Measurements from ENCODE around the gene VPS16.
"Not testable (repeated sequence)": the region's sequence is repeated elsewhere in the genome, so short reads cannot be mapped to it uniquely, and the experiment has no call there.

VPS16 gene

DNA sequence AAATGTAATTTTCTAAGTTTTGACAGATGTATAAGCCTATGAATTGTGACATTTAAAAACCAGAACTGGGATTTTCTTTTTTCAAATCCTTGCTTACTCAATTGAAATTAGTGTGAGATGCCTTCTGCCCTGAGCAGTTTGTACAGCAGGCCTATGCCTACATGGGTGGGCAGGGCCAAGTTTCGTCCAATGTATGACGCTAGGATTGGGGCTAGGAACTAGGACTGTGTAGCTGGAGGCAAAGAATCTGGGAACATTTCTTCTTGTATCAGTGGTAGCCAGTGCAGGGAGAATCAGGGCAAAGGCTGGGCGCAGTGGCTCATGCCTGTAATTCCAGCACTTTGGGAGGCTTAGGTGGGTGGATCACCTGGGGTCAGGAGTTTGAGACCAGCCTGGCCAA lies 28.8 kb downstream of the VPS16 start:
- DNase-seq (ENCODE audit: low read depth in 3 of 3), result no peak

DNA sequence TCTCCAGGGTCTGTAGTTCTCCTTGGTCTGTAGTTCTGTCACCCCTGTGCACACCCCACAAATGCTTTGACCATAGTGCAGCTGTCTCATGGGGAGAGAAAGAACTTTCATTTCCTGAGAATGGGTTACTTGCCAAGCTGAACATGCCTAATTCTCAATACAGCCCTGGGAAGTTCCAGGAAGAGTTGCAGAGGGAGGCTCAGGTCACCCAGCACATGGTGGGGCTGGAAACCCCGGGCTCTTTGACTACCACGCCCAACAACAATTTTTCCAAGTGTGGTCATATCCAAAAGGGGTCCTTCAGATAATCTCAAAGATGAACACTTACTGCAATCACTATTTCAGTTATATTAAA lies 30.5 kb downstream of the VPS16 start:
- no peak for DNase-seq (ENCODE audit: low read depth in 3 of 3)

DNA sequence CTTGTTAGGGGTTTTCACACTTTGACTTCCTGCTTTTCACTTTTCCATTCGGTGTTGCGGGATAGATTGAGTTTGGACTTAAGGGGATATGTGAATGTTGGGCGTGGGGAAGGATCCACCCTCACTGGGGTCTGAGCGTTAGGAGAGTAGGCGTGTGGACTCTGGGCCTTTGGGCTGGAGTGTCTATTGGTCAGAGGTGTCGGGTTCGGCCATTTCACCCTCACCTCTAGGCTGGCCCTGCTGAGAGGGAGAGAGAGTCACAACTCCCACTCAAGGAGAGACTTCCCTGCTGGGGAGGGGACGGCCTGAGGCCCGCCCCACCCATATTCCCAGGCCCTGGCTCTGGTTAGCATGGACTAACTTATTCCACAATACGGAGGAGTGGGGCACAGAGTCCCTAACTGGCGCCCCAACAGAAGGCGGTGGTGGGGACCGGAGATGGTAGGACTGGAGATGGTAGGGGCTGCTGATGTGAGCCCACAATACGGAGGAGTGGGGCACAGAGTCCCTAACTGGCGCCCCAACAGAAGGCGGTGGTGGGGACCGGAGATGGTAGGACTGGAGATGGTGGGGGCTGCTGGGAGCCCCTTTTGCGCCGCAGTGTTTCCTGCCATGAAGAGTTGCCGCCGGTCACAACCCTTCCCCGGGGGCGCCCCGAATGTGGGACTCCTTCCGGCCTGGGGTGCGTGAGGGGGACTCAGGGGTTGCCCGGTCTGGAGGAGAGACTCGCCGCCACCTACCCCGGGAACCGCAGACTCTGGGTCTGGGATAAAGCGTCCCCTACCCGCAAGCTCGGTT lies 31.3 kb downstream of the VPS16 start:
- DNase-seq (ENCODE audit: low read depth in 3 of 3), result peak in 1 of 3 experiments; percentile 42

DNA sequence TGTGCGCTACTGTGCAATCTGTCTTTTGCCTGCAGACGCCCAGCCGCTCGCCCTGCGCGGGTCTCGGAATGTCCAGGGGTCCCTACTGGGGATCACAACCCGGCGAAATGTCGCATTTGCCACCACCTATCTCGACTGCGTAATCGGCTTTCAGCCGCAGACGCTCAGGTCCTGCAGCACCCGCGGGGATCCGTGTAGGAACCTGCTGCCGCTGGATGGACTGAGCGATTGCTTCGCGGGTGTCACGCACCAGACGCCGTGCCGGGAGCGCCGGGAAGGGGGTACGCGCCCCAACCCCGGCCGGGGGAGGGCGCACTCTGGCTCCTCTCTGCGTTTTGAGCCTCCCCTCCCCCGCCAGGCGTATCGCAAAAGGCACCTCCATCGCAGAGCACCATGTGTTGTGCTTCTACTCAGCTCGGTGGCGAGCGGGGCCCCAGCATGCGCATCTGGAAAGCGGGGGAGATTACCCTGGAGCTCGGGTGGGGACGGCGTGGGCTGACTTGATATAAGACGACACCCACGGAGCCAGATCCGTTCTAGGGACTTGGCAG lies 32.0 kb downstream of the VPS16 start:
- DNase-seq (ENCODE audit: low read depth in 3 of 3), result peak; percentile 54 to 79 (median 66)

DNA sequence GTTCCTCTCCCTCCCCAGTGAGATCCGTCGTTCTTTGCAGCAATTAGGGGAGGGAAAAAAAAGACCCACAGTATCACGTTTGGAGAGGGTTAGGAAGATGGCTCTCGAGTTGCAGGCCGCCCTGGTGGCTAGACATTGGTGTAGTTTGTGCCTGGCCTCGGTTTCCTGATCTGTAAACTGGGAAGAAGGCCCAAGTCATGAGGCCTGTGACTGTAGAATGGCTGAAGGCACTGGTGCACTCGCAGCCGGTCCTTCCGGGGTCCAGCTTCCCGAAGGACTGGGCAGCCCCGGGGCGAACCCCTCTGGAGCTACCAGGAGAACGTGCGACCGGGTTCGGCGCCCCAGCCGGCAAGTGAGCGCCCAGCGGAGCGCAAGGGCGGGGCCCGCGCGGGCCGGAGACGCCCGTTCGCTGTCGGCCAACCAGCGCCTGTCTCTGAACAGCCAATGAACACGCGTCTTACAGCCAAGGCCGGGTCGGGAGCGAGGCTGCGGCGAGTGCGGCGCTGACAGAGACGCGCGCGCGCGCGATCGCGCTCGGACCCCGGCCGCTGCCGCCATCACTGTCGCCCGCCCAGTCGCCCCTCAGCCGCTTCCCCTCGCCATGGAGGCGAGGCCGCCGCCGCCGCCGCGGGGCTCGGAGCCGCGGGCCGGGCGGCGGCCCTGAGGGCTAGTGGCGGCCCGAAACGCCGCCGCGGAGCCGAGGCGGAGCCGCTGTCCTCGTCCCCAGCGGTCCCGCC lies 32.6 kb downstream of the VPS16 start, which contains the start of gene PTPRA:
Gene PTPRA (plus strand): TSS at position 472 of the 737 bp plus-strand sequence. CDS start 90,797 bp downstream, outside the sequence.
- DNase-seq (ENCODE audit: low read depth in 3 of 3), result peak; percentile 82 to 91 (median 87)

DNA sequence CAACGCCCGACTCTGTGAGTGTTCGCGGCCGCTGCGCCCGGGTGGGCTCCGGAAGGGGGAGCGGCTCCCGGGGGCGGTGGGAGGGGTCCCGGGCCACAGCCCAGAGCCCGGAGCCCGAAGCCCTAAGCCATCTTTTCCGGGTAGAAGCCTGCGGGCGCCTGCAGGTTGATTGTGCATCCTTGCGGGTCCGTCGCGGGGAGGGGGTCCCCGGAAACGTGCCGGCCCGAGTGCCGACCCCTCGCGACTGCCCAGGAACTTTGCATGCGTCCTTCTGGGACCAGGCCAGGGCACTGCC lies 33.1 kb downstream of the VPS16 start:
- DNase-seq (ENCODE audit: low read depth in 3 of 3), result peak; percentile 15 to 58 (median 24)

DNA sequence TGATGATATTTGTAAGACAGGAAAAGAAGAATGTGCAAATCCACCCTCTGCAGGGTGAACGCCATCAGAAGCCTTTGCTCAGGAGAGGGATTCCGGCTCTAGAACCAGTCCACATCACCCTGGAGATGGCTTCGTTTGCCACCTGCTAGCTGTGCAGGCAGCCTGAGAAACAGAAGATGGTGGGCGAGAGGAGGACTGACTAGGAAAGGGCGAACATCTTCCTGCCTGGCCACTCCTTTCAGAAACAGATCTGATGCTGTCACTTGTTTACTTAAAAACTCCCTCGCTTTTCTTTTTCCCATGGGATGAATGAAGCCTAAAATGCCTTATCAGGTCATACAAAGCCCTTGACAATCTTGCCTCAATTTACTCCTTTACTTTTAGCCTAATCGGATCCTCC lies 33.9 kb downstream of the VPS16 start:
- peak in 1 of 3 experiments; percentile 23 for DNase-seq (ENCODE audit: low read depth in 3 of 3)

DNA sequence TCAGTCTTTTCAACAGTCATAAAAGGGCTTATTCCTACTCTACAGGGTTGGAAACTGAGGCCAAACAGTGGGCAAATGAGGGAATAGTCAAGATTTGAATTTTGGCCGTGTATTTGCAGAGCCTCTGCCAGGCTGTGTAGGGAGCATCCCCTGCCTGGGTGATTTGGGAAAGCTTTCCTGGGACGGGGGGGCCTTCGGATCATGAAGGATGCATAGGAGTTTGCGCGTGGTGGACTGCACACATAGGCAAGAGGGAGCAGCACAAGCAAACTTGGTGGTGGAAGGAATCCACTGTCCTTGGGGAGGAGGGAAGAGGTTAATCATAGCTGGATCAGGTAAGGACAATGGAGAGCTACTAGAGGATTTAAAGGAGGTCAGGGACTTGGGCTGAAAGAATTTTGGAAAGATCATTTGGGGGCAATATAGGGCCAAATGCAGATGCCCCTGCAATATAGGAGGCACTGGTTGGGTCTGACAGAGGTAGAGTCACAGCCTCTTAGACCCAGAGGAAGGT lies 35.2 kb downstream of the VPS16 start:
- no peak for DNase-seq (ENCODE audit: low read depth in 3 of 3)

DNA sequence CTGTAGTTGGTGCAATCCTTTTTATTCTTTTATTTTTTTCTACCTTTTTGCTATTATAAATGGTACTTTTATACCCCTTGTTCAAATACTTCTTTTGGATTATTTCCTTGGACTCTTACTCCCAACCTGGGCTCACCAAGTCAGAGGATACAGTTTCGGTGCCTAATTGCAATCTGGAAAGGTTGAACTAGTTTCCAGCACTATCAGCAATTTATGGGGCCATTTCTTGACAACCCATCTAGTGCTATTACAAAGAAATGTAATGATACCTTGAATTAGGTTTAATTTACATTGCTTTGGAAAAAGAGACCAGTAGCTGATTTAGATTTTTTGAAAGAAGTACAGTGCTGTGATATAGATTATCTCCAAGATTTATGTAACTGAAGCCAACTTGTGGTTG lies 38.0 kb downstream of the VPS16 start:
- no peak for DNase-seq (ENCODE audit: low read depth in 3 of 3)

DNA sequence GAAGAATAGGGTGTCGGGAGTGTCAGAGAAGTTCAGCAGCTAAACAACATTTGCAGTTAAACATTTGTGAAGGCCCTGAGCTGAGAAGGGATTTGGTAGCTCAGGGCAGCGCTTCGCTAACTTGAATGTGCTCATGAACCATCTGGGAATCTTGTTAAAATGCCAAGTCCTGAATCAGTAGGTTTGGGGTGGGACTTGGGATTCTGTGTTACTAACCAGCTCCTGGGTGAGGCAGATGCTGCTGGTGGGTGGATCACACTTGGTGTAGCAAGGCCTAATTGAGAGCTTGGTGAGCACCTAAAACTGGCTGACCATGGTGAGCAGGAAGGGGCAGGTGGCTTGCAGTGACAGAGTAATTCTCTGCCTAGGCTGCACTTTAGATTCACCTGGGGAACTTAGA lies 38.6 kb downstream of the VPS16 start:
- no peak for DNase-seq (ENCODE audit: low read depth in 3 of 3)

DNA sequence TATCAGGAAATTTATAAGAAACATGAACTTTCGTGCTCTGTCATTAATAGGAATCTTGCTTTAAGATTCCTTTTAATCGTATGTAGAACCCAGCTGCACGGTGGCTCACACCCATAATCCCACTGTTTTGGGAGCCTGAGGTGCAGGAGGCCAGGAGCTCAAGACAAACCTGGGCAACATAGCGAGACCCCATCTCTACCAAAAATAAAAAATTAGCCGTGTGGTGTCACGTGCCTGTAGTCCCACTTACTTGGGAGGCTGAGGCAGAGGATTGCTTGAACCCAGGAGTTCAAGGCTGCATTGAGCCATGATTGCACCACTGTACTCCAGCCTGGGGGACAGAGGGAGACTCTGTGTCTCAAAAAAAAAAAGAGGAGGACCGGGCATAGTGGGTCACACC lies 40.1 kb downstream of the VPS16 start:
- no peak for DNase-seq (ENCODE audit: low read depth in 3 of 3)

DNA sequence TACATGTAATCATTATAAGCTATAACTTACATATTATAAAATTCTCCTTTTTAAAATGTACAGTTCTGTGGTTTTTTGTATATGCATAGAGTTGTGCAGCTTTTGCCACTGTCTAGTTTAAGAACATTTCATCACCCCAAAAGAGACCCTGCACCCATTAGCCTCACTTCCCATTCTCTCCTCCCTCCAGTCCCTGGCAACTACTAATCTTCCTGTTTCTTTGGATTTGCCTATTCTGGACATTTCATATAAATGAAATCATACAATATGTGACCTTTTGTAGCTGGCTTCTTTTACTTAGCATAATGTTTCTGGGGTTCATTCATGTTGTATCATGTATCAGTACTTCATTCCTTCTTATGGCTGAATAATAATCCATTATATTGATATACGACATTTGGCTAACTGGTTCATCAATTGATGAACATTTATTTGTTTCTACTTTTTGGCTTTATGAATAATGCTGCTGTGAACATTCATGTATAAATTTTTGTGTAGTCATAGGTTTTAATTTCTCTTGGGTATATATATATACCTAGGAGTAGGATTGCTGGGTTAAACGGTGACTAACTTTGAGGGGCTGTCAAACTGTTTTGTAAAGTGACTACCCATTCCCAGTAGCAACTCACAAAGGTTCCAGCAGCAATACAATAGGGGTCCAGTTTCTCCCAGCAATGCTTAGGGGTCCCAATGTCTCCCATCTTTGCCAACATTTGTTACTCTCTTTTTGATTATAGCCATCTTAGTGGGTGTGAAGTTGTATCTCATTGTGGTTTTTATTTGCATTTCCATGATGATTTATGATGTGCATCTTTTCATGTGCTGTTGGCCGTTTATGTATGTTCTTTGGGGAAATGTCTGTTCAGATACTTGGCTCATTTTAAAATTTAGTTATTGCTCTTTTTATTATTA lies 43.4 kb downstream of the VPS16 start:
- no peak for DNase-seq (ENCODE audit: low read depth in 3 of 3)

DNA sequence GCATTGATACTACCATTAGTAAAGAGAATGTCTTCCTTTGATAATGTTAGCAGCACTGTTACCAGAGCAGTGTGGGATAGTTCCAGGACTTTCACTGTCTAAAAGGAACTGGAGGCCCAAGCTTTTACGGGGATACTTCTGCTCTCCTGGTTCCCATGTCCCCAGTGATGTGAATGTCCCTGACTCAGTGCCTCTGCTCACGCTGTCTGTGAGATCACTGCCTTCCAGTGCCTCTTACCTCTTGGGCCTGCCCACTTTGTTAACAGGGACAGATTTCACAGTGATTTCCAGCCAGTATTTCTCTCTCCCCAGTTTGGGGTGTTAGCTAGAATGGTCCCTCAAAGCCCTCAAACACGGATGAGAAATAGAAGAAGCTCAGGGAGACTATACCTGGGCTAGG lies 47.2 kb downstream of the VPS16 start:
- no peak for DNase-seq (ENCODE audit: low read depth in 3 of 3)

DNA sequence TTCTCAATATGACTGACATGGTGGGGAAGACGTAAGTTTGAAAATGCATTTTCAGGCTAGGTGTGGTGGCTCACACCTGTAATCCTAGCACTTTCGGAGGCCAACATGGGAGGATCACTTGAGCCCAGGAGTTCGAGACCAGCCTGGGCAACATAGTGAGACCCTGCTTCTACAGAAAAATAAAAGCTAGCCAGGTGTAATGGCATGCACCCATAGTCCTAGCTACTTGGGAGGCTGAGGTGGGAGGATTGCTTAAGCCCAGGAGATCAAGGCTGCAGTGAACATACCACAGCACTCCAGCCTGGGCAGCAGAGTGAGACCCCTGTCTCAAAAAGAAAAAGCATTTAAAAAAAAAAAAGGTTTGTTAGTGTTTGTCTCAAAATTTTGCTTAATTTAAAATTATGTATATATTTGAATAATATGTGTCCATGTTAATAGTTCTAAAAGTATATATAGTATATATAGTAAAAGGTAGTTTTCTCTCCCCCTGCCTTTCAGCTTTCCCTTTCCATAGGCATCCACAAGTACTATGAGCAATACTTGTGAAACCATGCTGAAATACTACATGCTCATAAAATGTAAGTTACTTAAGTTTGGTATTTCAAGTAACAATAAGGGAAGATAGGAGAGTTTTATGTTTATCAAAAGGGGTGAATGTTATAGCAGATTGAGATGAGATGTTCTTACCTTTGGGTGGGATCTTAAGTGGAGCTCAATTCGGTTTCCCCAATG lies 47.8 kb downstream of the VPS16 start:
- DNase-seq (ENCODE audit: low read depth in 3 of 3), result no peak

DNA sequence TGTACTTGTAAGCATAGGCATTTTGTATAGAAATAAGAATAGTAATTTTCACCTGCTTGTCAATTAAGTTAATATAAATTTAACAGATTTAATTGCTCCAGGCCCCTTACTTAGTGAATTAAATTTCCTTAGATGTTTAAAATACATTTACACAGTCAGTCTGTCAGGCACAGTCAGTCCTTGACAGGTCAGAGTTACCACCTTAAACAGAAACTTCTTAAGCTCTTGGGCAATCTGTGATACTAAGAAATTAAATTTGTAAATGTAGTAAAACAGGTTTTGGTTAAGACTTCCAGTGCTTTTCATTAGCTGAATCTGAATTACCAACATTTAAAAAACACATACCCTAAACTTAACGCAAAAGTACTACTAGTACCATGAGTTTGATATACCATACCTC lies 48.7 kb downstream of the VPS16 start:
- no peak for DNase-seq (ENCODE audit: low read depth in 3 of 3)

DNA sequence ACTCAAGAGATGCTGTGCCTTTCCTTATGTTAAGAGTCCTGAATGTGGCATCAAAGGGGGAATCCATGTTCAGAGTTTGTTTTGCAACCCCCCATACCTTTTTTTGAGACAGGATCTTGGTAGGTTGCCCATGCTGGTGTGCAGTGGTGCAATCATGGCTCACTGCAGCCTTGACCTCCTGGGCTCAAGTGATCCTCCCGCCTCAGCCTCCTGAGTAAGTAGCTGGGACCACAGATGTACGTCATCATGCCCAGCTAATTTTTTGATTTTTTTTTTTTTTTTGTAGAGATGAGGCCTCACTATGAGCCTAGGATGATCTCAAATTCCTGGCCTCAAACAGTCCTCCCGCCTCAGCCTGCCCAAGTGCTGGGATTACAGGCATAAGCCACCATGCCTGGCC lies 49.3 kb downstream of the VPS16 start:
- no peak for DNase-seq (ENCODE audit: low read depth in 3 of 3)

DNA sequence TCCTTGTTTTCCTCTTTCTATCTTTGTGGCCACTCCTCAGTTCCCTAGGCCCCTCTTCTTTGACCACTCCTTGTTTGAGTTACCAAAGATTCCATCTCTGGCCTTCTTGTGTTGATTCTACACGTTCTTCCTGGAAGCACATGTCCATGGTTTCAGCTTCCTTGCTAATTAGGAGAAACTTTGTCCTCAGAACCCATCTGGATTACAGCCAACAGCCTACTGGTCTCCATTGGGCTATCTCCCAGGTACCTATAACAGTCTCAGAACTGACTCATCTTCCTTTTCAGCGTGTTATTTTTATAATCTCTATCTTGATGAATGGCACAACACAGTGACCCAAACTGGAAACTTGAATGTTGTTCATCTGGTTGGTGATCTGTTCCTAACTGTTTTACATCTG lies 50.2 kb downstream of the VPS16 start:
- no peak for DNase-seq (ENCODE audit: low read depth in 3 of 3)

DNA sequence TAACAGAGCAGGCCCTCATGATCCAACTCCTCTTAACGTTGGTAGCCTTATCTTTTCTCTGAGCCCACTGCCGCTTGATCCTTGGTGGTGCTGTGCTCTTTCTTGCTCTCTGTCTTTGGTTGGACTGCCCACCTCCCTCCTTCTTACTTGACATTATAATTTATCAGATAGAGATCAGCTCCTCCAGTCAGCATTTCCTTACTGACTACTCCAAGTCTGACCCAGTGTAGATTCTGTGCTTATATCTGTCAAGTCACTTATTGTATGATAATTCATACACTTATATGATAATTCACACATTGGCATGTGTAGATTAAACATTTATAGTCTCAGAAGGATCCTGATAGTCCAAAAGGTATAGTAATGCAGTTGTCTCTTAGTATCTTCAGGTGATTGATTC lies 50.8 kb downstream of the VPS16 start:
- no peak for DNase-seq (ENCODE audit: low read depth in 3 of 3)

DNA sequence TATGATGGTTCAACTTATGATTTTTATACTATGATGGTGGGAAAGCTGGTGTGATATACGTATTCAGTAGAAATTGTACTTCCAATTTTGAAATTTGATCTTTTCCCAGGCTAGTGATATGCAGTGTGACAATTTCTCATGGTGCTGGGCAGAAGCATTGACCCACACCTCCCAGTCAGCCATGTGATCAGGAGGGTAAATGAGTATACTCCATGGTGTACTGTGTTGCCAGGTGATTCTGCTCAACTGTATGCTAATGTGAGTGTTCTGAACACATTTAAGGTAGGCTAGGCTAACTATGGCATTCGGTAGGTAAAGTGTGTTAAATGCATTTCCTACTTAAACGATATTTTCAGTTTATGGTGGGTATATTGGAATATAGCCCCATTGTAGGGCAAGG lies 51.8 kb downstream of the VPS16 start:
- no peak for DNase-seq (ENCODE audit: low read depth in 3 of 3)

DNA sequence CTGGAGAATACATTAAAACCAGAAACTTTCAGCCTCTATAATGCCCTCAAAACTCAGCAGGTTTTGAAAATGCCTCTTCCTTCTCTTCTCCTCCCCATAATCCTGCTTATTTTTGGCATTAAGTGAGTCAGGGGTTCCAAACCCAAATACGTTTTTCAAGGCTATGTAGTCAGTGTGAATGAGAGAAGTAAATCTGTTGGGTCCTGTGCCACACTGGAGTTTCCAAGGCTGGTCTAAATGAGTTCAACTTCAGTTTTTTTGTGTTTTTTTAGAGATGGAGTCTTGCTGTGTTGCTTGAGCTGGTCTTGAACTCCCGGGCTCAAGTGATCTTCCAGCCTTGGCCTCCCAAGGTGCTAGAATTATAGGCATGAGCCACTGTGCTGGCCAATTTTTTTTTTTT lies 53.7 kb downstream of the VPS16 start:
- no peak for DNase-seq (ENCODE audit: low read depth in 3 of 3)

DNA sequence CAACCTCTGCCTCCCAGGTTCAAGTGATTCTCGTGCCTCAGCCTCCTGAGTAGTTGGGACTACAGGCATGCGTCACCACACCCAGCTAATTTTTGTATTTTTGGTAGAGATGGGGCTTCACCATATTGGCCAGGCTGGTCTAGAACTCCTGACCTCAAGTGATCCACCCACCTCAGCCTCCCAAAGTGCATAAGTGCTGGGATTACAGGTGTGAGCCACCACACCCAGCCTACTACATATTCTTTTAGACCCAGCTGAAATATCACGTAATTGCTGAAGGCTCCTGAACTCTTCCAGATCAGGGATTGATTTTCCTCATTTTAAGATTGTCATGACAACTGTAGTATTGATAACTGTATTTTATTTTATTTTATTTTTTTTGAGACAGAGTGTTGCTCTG lies 54.6 kb downstream of the VPS16 start:
- DNase-seq (ENCODE audit: low read depth in 3 of 3), result not testable (repeated sequence)

Measured in stimulated activated CD4-positive, alpha-beta T cell treated with anti-CD3 and anti-CD28 coated beads, TNF-alpha, amount 100 ng/mL, for 24 hours (primary cell).